SK-N-SH (cell line): Measurements from ENCODE around the gene CTNNA3. TPM values are rescaled to one million over a fixed set of nuclear protein-coding genes. Genes with fewer than 3 reads are reported as not detected.

ENCODE experiments used
- CTCF ChIA-PET: fragments of 300-600, 350-600 bp; formaldehyde crosslinking; extraction: SDS; loops from one replicate; lab custom pipeline; 2021; lab: Yijun Ruan, JAX
- POLR2A ChIA-PET: fragments of 350-600 bp; sonication (Branson Sonifier 250); formaldehyde crosslinking; extraction: SDS; loops from one replicate; lab custom pipeline; 2020; ENCODE audit warnings: antibody characterized with exemption, inconsistent platforms; lab: Yijun Ruan, JAX
- DNase-seq: peaks from one replicate; pipeline ENCODE4 v3.0.0; 2012
- H2AFZ ChIP-seq: fragments of 200-600 bp; sonication (generic); 2 replicates; pipeline ENCODE4 v1.8.1; 2016; ENCODE audit warnings: antibody characterized with exemption, mild to moderate bottlenecking, low read depth
- H3F3A ChIP-seq: fragments of 200-600 bp; sonication (generic); replicated peaks from 2 replicates; pipeline ENCODE3; 2016; ENCODE audit warnings: antibody characterized with exemption, mild to moderate bottlenecking; ENCODE audit not compliant: insufficient read depth
- H3K27ac ChIP-seq, 2 experiments: fragments of 200-500 bp in 1 of 2; fragments of 200-600 bp in 1 of 2; sonication (Bioruptor generic) in 1 of 2; sonication (generic), shearing (Covaris generic) in 1 of 2; 2 replicates each; pipeline versions ENCODE4 v1.5.1 to v1.6.1; 2014 to 2016; ENCODE audit warnings: low read depth in 2 of 2, inconsistent platforms in 1 of 2, low read length in 1 of 2, mild to moderate bottlenecking in 1 of 2, mixed read lengths in 1 of 2
- H3K27me3 ChIP-seq: fragments of 200-600 bp; sonication (generic), shearing (Covaris generic); 2 replicates; pipeline ENCODE4 v1.6.1; 2016; ENCODE audit warnings: mixed run types; ENCODE audit not compliant: insufficient read depth
- H3K36me3 ChIP-seq, 2 experiments: fragments of 200-500 bp in 1 of 2; fragments of 200-600 bp in 1 of 2; sonication (Bioruptor generic) in 1 of 2; sonication (generic) in 1 of 2; replicated peaks in 1 of 2; 2 replicates each; pipeline versions ENCODE3 to v1.5.1; 2014 to 2016; ENCODE audit warnings: low read length in 1 of 2, mild to moderate bottlenecking in 1 of 2; ENCODE audit not compliant: insufficient read depth in 2 of 2, control insufficient read depth in 1 of 2
- H3K4me1 ChIP-seq, 2 experiments: fragments of 200-500 bp in 1 of 2; fragments of 200-600 bp in 1 of 2; sonication (Bioruptor generic) in 1 of 2; sonication (generic), shearing (Covaris generic) in 1 of 2; 2 replicates each; pipeline versions ENCODE4 v1.5.1 to v1.6.1; 2014 to 2016; ENCODE audit warnings: low read depth in 1 of 2, low read length in 1 of 2, mixed run types in 1 of 2; ENCODE audit not compliant: insufficient read depth in 2 of 2, control insufficient read depth in 1 of 2
- H3K4me2 ChIP-seq: fragments of 200-600 bp; sonication (generic), shearing (Covaris generic); 2 replicates; pipeline ENCODE4 v1.6.1; 2017; ENCODE audit warnings: mixed run types
- H3K4me3 ChIP-seq, 2 experiments: fragments of 200-500 bp in 1 of 2; fragments of 200-600 bp in 1 of 2; sonication (Bioruptor generic) in 1 of 2; sonication (generic), shearing (Covaris generic) in 1 of 2; 2 replicates each; pipeline versions ENCODE4 v1.5.1 to v1.8.1; 2014 to 2016; ENCODE audit warnings: low read depth in 2 of 2, inconsistent platforms in 1 of 2, low read length in 1 of 2, mild to moderate bottlenecking in 1 of 2, mixed read lengths in 1 of 2, moderate library complexity in 1 of 2
- H3K79me2 ChIP-seq: fragments of 200-600 bp; sonication (generic); 2 replicates; pipeline ENCODE4 v1.8.1; 2017; ENCODE audit warnings: mild to moderate bottlenecking; ENCODE audit not compliant: insufficient read depth
- H3K9ac ChIP-seq: fragments of 200-600 bp; sonication (generic); 2 replicates; pipeline ENCODE4 v1.6.1; 2017; ENCODE audit warnings: mixed run types
- H3K9me2 ChIP-seq: fragments of 200-600 bp; sonication (generic); 2 replicates; pipeline ENCODE4 v1.6.1; 2017; ENCODE audit warnings: mixed run types
- H3K9me3 ChIP-seq: fragments of 200-600 bp; sonication (generic); 2 replicates; pipeline ENCODE4 v1.6.1; 2017; ENCODE audit warnings: mixed run types, mild to moderate bottlenecking, moderate library complexity
- H4K20me1 ChIP-seq: fragments of 200-600 bp; sonication (generic); 2 replicates; pipeline ENCODE4 v1.6.1; 2017; ENCODE audit warnings: mild to moderate bottlenecking, mixed run types; ENCODE audit not compliant: insufficient read depth
- CHD2 ChIP-seq: fragments of 150-350 bp; IDR thresholded peaks from 2 replicates; pipeline ENCODE4 v1.6.1; 2018; ENCODE audit warnings: low read length; ENCODE audit not compliant: partially characterized antibody
- ELF1 ChIP-seq: IDR thresholded peaks from 2 replicates; pipeline ENCODE4 v1.4.0; 2012
- EP300 ChIP-seq, 2 experiments: IDR thresholded peaks; 2 replicates each; pipeline versions ENCODE4 v1.4.0 to v1.6.1; 2012; ENCODE audit warnings: borderline replicate concordance in 1 of 2, low read depth in 1 of 2, low read length in 1 of 2
- FOXJ3 ChIP-seq: sonication (generic); formaldehyde crosslinking; IDR thresholded peaks from 2 replicates; pipeline ENCODE4 v1.5.1; 2020; ENCODE audit warnings: mild to moderate bottlenecking, missing genetic modification reagents
- FOXM1 ChIP-seq: IDR thresholded peaks from 2 replicates; pipeline ENCODE4 v1.4.0; 2012; ENCODE audit warnings: low read depth, mild to moderate bottlenecking
- GATA2 ChIP-seq: sonication (generic); formaldehyde crosslinking; IDR thresholded peaks from 2 replicates; pipeline ENCODE4 v1.5.0; 2020; ENCODE audit warnings: mild to moderate bottlenecking, missing genetic modification reagents
- JUND ChIP-seq: IDR thresholded peaks from 2 replicates; pipeline ENCODE4 v1.4.0; 2012
- MEF2A ChIP-seq: IDR thresholded peaks from 2 replicates; pipeline ENCODE4 v1.4.0; 2012; ENCODE audit warnings: low read depth, borderline replicate concordance
- POLR2AphosphoS5 ChIP-seq: IDR thresholded peaks from 2 replicates; pipeline ENCODE4 v1.6.1; 2012; ENCODE audit warnings: low read depth, low read length
- RCOR1 ChIP-seq: fragments of 150-350 bp; IDR thresholded peaks from 2 replicates; pipeline ENCODE4 v1.6.1; 2017; ENCODE audit warnings: antibody characterized with exemption, low read length
- REST ChIP-seq: IDR thresholded peaks from 2 replicates; pipeline ENCODE4 v1.6.1; 2012; ENCODE audit warnings: mild to moderate bottlenecking, low read depth, low read length, moderate library complexity
- TAF1 ChIP-seq: IDR thresholded peaks from 2 replicates; pipeline ENCODE4 v1.6.1; 2012; ENCODE audit warnings: low read depth, mild to moderate bottlenecking, low read length, moderate library complexity, borderline replicate concordance
- TEAD4 ChIP-seq: IDR thresholded peaks from 2 replicates; pipeline ENCODE4 v1.4.0; 2012; ENCODE audit warnings: mild to moderate bottlenecking, borderline replicate concordance; ENCODE audit not compliant: insufficient read depth
- YY1 ChIP-seq: IDR thresholded peaks from 2 replicates; pipeline ENCODE4 v1.4.0; 2012; ENCODE audit warnings: low read depth, mild to moderate bottlenecking
- WGBS: methylation state at CpG from one replicate; pipeline ENCODE4 v1.1.6; 2017; ENCODE audit warnings: low lambda C conversion rate; 5-methylcytosine and 5-hydroxymethylcytosine counted together
- polyA plus RNA-seq, 3 experiments: library from polyadenylated mRNA; depleted of rRNA; stranded (reverse); fragments of >200 nt; gene quantifications; 2 replicates each; pipeline ENCODE4 v1.2.3, GENCODE V29; 2012
- TF ChIP-seq, protein P1 (sequence below): IDR thresholded peaks from 2 replicates; pipeline ENCODE4; 2012
- TF ChIP-seq, protein P2 (sequence below): fragments of 150-350 bp; IDR thresholded peaks from 2 replicates; pipeline ENCODE4 v1.6.1; 2016; ENCODE audit warnings: mild to moderate bottlenecking, low read depth, low read length

The CTNNA3 gene
- polyA plus RNA-seq, 1 of the 3 experiments (the other 2 are of a cell fraction): not detected

DNA sequence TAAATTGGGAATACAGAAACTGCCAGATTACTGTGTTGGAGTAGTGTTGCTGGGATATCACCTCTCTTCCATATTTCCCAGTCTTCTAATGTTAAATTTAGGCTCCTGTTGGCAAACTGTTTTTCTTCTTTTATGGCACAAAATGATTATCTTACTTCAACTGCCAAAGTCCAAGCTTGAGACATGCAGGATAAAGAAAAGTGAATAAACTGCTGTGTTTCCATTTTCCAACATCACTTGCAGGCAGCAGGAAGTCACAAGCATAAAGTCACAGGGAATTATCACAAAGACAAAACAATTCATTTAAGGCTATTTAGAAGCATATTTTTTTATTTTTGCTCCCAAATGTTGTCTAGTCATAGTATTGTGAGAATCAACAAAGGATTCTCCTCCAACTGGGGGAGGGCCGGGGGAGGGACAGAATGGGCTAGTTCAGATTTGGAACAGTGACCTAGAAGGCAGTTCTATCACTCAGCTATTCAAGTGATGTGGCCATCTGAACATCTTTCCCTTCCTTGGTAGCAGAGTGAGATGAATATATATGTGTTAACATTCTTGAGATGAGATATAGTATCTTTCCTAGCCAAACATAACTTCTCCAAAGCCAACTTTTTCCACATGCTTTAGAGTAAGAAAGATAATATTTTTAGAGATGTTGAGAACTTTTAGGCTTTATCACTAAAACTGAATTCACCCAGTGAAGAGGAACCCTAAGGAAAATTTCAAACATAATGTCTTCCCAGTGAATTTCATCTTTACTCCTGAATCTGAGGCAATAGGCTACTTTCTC is 364.7 kb downstream of the CTNNA3 start:
- ChIA-PET CTCF (no interaction called here), POLR2A (no interaction called here)
- no peak overlapping the region for H3K27ac ChIP-seq
- no peak overlapping the region for H3K4me2 ChIP-seq
- no peaks in the 10 kb centered on the region for H3K36me3 ChIP-seq
- no peaks in the 10 kb centered on the region for H4K20me1 ChIP-seq
- H3K9ac ChIP-seq: no peak overlapping the region
- no peaks in the 10 kb centered on the region for H3K9me3 ChIP-seq
- no peaks in the 10 kb centered on the region for H3K9me2 ChIP-seq
- H3K4me3 ChIP-seq: no peak overlapping the region
- H3K4me1 ChIP-seq: no peaks in the 10 kb centered on the region
- H3K27me3 ChIP-seq: no peaks in the 10 kb centered on the region
- DNase-seq: no peak
- H2AFZ ChIP-seq: no peak overlapping the region
- 0% methylated on average over 1 of the region's 1 CpG for WGBS
- no peaks in the 10 kb centered on the region for H3K79me2 ChIP-seq
- TF ChIP-seq MEF2A: no peak
- TF ChIP-seq JUND: no peak
- no peak for TF ChIP-seq CHD2
- no peak for TF ChIP-seq REST
- no peak for TF ChIP-seq EP300 (IDR thresholded peaks at IDR 0.05; ENCODE audit: borderline replicate concordance in 1 of 2, low read depth in 1 of 2, low read length in 1 of 2)
- TF ChIP-seq ELF1: no peak
- TF ChIP-seq YY1: no peak
- no peak for TF ChIP-seq FOXM1
- H3F3A ChIP-seq: no peaks in the 10 kb centered on the region

- CTCF ChIA-PET: no interaction called here
- Histone ChIP-seq H3K4me2 (no peak overlapping the region), H4K20me1 (no peaks in the 10 kb centered on the region), H3K79me2 (no peaks in the 10 kb centered on the region), H3F3A (no peaks in the 10 kb centered on the region), H3K36me3 (no peaks in the 10 kb centered on the region), H3K9me2 (no peaks in the 10 kb centered on the region), H3K27ac (no peak overlapping the region), H3K4me3 (no peak overlapping the region), H3K4me1 (no peaks in the 10 kb centered on the region), H2AFZ (no peak overlapping the region), H3K27me3 (no peaks in the 10 kb centered on the region), H3K9ac (no peak overlapping the region), H3K9me3 (no peaks in the 10 kb centered on the region)
- TF ChIP-seq REST (no peak), RCOR1 (no peak), POLR2AphosphoS5 (no peak), GATA2 (CRISPR knock-in tag) (no peak), FOXJ3 (CRISPR knock-in tag) (no peak), FOXM1 (no peak), TEAD4 (no peak), TAF1 (no peak)
- TF ChIP-seq, protein P1, sequence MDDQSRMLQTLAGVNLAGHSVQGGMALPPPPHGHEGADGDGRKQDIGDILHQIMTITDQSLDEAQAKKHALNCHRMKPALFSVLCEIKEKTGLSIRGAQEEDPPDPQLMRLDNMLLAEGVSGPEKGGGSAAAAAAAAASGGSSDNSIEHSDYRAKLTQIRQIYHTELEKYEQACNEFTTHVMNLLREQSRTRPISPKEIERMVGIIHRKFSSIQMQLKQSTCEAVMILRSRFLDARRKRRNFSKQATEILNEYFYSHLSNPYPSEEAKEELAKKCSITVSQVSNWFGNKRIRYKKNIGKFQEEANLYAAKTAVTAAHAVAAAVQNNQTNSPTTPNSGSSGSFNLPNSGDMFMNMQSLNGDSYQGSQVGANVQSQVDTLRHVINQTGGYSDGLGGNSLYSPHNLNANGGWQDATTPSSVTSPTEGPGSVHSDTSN: no peak
- TF ChIP-seq, protein P2, sequence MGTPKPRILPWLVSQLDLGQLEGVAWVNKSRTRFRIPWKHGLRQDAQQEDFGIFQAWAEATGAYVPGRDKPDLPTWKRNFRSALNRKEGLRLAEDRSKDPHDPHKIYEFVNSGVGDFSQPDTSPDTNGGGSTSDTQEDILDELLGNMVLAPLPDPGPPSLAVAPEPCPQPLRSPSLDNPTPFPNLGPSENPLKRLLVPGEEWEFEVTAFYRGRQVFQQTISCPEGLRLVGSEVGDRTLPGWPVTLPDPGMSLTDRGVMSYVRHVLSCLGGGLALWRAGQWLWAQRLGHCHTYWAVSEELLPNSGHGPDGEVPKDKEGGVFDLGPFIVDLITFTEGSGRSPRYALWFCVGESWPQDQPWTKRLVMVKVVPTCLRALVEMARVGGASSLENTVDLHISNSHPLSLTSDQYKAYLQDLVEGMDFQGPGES: no peak
- POLR2A ChIA-PET: no interaction called here
- DNase-seq: no peak
- 3% methylated on average over 9 of the region's 9 CpGs for WGBS
Measured at GRCh38 chr10:67327626-67328535, 368.1 kb downstream of the CTNNA3 start.
